HG02938 (cell line): Measurements from ENCODE around the gene FTL.

Source experiments
- ATAC-seq: cut with Tn5 transposase; IDR thresholded peaks from one replicate; pipeline ENCODE4 v1.9.1; 2021; ENCODE audit warnings: mild to moderate bottlenecking, moderate library complexity; ENCODE audit not compliant: unreplicated experiment

Gene FTL

GRCh38 chr19:48990400-48990799 is 25.3 kb downstream of the FTL start:
- no peak for ATAC-seq

GRCh38 chr19:48991011-48991609 is 26.0 kb downstream of the FTL start:
- ATAC-seq: no peak

- ATAC-seq: no peak
Observed at GRCh38 chr19:48991873-48992580, 26.9 kb downstream of the FTL start.

GRCh38 chr19:48992581-48993174 is 27.6 kb downstream of the FTL start:
- peak; percentile 6 for ATAC-seq

- ATAC-seq: peak; percentile 87
Observed at GRCh38 chr19:48993175-48994034, 28.3 kb downstream of the FTL start, which contains the start of the genes GYS1 and RUVBL2. TSS of gene GYS1 (minus strand) at chr19:48993309. CDS start at chr19:48993112, 197 bp downstream. TSS of gene RUVBL2 (plus strand) at chr19:48993887. CDS start at chr19:48993912, 25 bp downstream.

GRCh38 chr19:48994035-48994386 is 28.9 kb downstream of the FTL start:
- ATAC-seq: no peak

GRCh38 chr19:48997972-48998371 is 32.9 kb downstream of the FTL start:
- no peak for ATAC-seq

GRCh38 chr19:48999481-49000325 is 34.6 kb downstream of the FTL start:
- no peak for ATAC-seq

GRCh38 chr19:49004133-49004532 is 39.0 kb downstream of the FTL start:
- no peak for ATAC-seq

GRCh38 chr19:49004964-49005614 is 40.0 kb downstream of the FTL start:
- no peak for ATAC-seq

- ATAC-seq: no peak
Observed at GRCh38 chr19:49006905-49007304, 41.8 kb downstream of the FTL start.

- no peak for ATAC-seq
Observed at GRCh38 chr19:49009828-49010227, 44.7 kb downstream of the FTL start.

- ATAC-seq: no peak
Observed at GRCh38 chr19:49010453-49010852, 45.3 kb downstream of the FTL start.

- ATAC-seq: no peak
Observed at GRCh38 chr19:49011194-49011593, 46.1 kb downstream of the FTL start.

- no peak for ATAC-seq
Observed at GRCh38 chr19:49014123-49014869, 49.2 kb downstream of the FTL start.

- ATAC-seq: no peak
Observed at GRCh38 chr19:49014870-49015255, 49.8 kb downstream of the FTL start.

GRCh38 chr19:49016067-49016839 is 51.1 kb downstream of the FTL start:
- ATAC-seq: no peak
